Neural cell (in vitro differentiated cells): ENCODE data around the gene SOBP. TPM values are rescaled to one million over a fixed set of nuclear protein-coding genes. Genes with fewer than 3 reads are reported as not detected.
"Not testable (repeated sequence)": the region's sequence is repeated elsewhere in the genome, so short reads cannot be mapped to it uniquely, and the experiment has no call there.

Source experiments
- H2AFZ ChIP-seq: fragments of 200-600, 300-800 bp; sonication (generic), shearing (Covaris generic); 2 replicates; pipeline ENCODE4 v1.6.0; 2014; ENCODE audit warnings: low read depth, mild to moderate bottlenecking, antibody characterized with exemption, low read length, moderate library complexity
- H3F3A ChIP-seq: fragments of 200-600 bp; shearing (Covaris generic); 2 replicates; pipeline ENCODE4 v1.6.1; 2016; ENCODE audit warnings: mild to moderate bottlenecking, moderate library complexity, mixed read lengths, antibody characterized with exemption, low read length; ENCODE audit not compliant: insufficient read depth, poor library complexity, severe bottlenecking
- H3K27ac ChIP-seq: fragments of 200-600, 300-800 bp; sonication (generic), shearing (Covaris generic); 2 replicates; pipeline ENCODE4 v1.5.1; 2014; ENCODE audit warnings: mild to moderate bottlenecking, low read length, moderate library complexity
- H3K27me3 ChIP-seq: fragments of 300-800, 200-600 bp; sonication (generic), shearing (Covaris generic); 2 replicates; pipeline ENCODE4 v1.6.0; 2014; ENCODE audit warnings: mild to moderate bottlenecking, low read depth, low read length, moderate library complexity; ENCODE audit not compliant: insufficient read depth
- H3K36me3 ChIP-seq: fragments of 300-800, 200-600 bp; sonication (generic), shearing (Covaris generic); 2 replicates; pipeline ENCODE4 v1.5.1; 2014; ENCODE audit warnings: mild to moderate bottlenecking, antibody characterized with exemption, low read length, moderate library complexity; ENCODE audit not compliant: insufficient read depth
- H3K4me2 ChIP-seq: fragments of 300-800, 200-600 bp; sonication (generic), shearing (Covaris generic); 2 replicates; pipeline ENCODE4 v1.6.0; 2014; ENCODE audit warnings: mild to moderate bottlenecking, low read length
- H3K4me3 ChIP-seq: fragments of 300-800, 200-600 bp; sonication (generic), shearing (Covaris generic); 2 replicates; pipeline ENCODE4 v1.5.1; 2014; ENCODE audit warnings: mild to moderate bottlenecking, low read length, moderate library complexity
- H3K79me2 ChIP-seq: fragments of 200-600 bp; shearing (Covaris generic); replicated peaks from 2 replicates; pipeline ENCODE4 v1.6.0; 2014; ENCODE audit warnings: mild to moderate bottlenecking, low read length, moderate library complexity; ENCODE audit not compliant: insufficient read depth
- H3K9ac ChIP-seq: fragments of 300-800, 200-600 bp; sonication (generic), shearing (Covaris generic); 2 replicates; pipeline ENCODE4 v1.6.1; 2016; ENCODE audit warnings: mild to moderate bottlenecking, low read length, mixed read lengths
- H3K9me2 ChIP-seq: fragments of 200-600 bp; shearing (Covaris generic); 2 replicates; pipeline ENCODE4 v1.6.1; 2016; ENCODE audit warnings: mild to moderate bottlenecking, low read length, mixed read lengths; ENCODE audit not compliant: insufficient read depth
- H3K9me3 ChIP-seq: fragments of 200-600, 300-800 bp; sonication (generic), shearing (Covaris generic); 2 replicates; pipeline ENCODE4 v1.6.1; 2016; ENCODE audit warnings: mild to moderate bottlenecking, mixed run types, low read length, moderate library complexity, mixed read lengths
- H4K20me1 ChIP-seq: fragments of 200-600 bp; shearing (Covaris generic); 2 replicates; pipeline ENCODE4 v1.6.1; 2016; ENCODE audit warnings: mild to moderate bottlenecking, mixed run types; ENCODE audit not compliant: insufficient read depth
- EP300 ChIP-seq: fragments of 450-650 bp; conservative IDR thresholded peaks from 2 replicates; pipeline ENCODE4 v1.6.1; 2014; ENCODE audit warnings: antibody characterized with exemption, mild to moderate bottlenecking, moderate library complexity; ENCODE audit not compliant: poor library complexity, severe bottlenecking
- EZH2 ChIP-seq: fragments of 200-600, 300-800 bp; shearing (Covaris generic), sonication (generic); IDR thresholded peaks from 2 replicates; pipeline ENCODE4 v1.6.1; 2014; ENCODE audit warnings: antibody characterized with exemption, low read length, borderline replicate concordance, mild to moderate bottlenecking; ENCODE audit not compliant: insufficient read depth, poor library complexity, severe bottlenecking
- MXI1 ChIP-seq: fragments of 450-650 bp; conservative IDR thresholded peaks from 2 replicates; pipeline ENCODE4 v1.6.1; 2014; ENCODE audit warnings: antibody characterized with exemption, mild to moderate bottlenecking; ENCODE audit not compliant: poor library complexity, severe bottlenecking
- POLR2AphosphoS5 ChIP-seq: IDR thresholded peaks from 2 replicates; pipeline ENCODE4 v1.6.1; 2012
- RAD21 ChIP-seq: fragments of 450-650 bp; conservative IDR thresholded peaks from 2 replicates; pipeline ENCODE4 v1.6.1; 2014; ENCODE audit warnings: antibody characterized with exemption, mild to moderate bottlenecking, moderate library complexity
- REST ChIP-seq: IDR thresholded peaks from 2 replicates; pipeline ENCODE4 v1.6.1; 2012; ENCODE audit warnings: borderline replicate concordance
- SMC3 ChIP-seq: fragments of 450-650 bp; conservative IDR thresholded peaks from 2 replicates; pipeline ENCODE4 v1.6.1; 2014; ENCODE audit warnings: antibody characterized with exemption, mild to moderate bottlenecking, moderate library complexity; ENCODE audit not compliant: poor library complexity
- TAF1 ChIP-seq: IDR thresholded peaks from 2 replicates; pipeline ENCODE4 v1.6.1; 2012; ENCODE audit warnings: low read depth
- polyA plus RNA-seq: library from polyadenylated mRNA; depleted of rRNA; stranded (reverse); fragments of >200 nt; gene quantifications from 2 replicates; pipeline ENCODE4 v1.2.3, GENCODE V29; 2014
- TF ChIP-seq, protein P1 (sequence below): fragments of 450-650 bp; IDR thresholded peaks from 2 replicates; pipeline ENCODE4 v1.5.1; 2014; ENCODE audit warnings: antibody characterized with exemption, mild to moderate bottlenecking, moderate library complexity; ENCODE audit not compliant: poor library complexity, severe bottlenecking

The SOBP gene
- polyA plus RNA-seq, 1 donor from 2014 or later, result 16.4 TPM

- H2AFZ ChIP-seq, result no peak overlapping the region
- H3K9me3 ChIP-seq, result no peaks in the 10 kb centered on the region
- no peak for TF ChIP-seq EZH2
- no peak for TF ChIP-seq MXI1
- TF ChIP-seq REST, result no peak
- TF ChIP-seq POLR2AphosphoS5, result no peak
- TF ChIP-seq RAD21, result no peak
- no peak for TF ChIP-seq SMC3
- no peak for TF ChIP-seq TAF1
- TF ChIP-seq EP300, result no peak
- TF ChIP-seq, protein P1, sequence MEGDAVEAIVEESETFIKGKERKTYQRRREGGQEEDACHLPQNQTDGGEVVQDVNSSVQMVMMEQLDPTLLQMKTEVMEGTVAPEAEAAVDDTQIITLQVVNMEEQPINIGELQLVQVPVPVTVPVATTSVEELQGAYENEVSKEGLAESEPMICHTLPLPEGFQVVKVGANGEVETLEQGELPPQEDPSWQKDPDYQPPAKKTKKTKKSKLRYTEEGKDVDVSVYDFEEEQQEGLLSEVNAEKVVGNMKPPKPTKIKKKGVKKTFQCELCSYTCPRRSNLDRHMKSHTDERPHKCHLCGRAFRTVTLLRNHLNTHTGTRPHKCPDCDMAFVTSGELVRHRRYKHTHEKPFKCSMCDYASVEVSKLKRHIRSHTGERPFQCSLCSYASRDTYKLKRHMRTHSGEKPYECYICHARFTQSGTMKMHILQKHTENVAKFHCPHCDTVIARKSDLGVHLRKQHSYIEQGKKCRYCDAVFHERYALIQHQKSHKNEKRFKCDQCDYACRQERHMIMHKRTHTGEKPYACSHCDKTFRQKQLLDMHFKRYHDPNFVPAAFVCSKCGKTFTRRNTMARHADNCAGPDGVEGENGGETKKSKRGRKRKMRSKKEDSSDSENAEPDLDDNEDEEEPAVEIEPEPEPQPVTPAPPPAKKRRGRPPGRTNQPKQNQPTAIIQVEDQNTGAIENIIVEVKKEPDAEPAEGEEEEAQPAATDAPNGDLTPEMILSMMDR, result no peak
Measured at GRCh38 chr6:107473660-107474059, 16.3 kb upstream of the SOBP start.

GRCh38 chr6:107475360-107475759, 14.6 kb upstream of the SOBP start:
- H2AFZ ChIP-seq, H4K20me1 ChIP-seq, H3K27ac ChIP-seq, H3K79me2 ChIP-seq, H3K9ac ChIP-seq, H3K36me3 ChIP-seq, H3K9me2 ChIP-seq, H3K4me2 ChIP-seq, H3F3A ChIP-seq, H3K27me3 ChIP-seq, H3K4me3 ChIP-seq, H3K9me3 ChIP-seq: not testable (repeated sequence)

More at GRCh38 chr6:107473660-107474059, 16.3 kb upstream of the SOBP start:
- Histone ChIP-seq H3K9me2 (no peaks in the 10 kb centered on the region), H3F3A (no peaks in the 10 kb centered on the region), H3K9ac (no peak overlapping the region), H3K79me2 (no peaks in the 10 kb centered on the region), H3K27ac (no peak overlapping the region), H3K36me3 (no peaks in the 10 kb centered on the region), H3K27me3 (no peaks in the 10 kb centered on the region), H3K4me3 (no peak overlapping the region), H4K20me1 (no peaks in the 10 kb centered on the region), H3K4me2 (no peak overlapping the region)

GRCh38 chr6:107475826-107476225, 14.1 kb upstream of the SOBP start:
- H3K9ac ChIP-seq, H3K4me3 ChIP-seq, H4K20me1 ChIP-seq, H3F3A ChIP-seq, H3K4me2 ChIP-seq, H3K27me3 ChIP-seq, H3K27ac ChIP-seq, H2AFZ ChIP-seq, H3K79me2 ChIP-seq, H3K9me3 ChIP-seq, H3K36me3 ChIP-seq, H3K9me2 ChIP-seq: not testable (repeated sequence)
